Hepatic stellate cell (primary cell): ENCODE data around the gene C3orf70.
"Not testable (repeated sequence)": the region's sequence is repeated elsewhere in the genome, so short reads cannot be mapped to it uniquely, and the experiment has no call there.

Experiments used
- DNase-seq: peaks from one replicate; pipeline ENCODE4 v3.0.0; 2011; ENCODE audit warnings: low spot score

C3orf70 gene

GRCh38 chr3:185151101-185151963, 1.5 kb downstream of the C3orf70 start:
- DNase-seq: no peak

GRCh38 chr3:185150561-185150960, 2.3 kb downstream of the C3orf70 start:
- DNase-seq: no peak

- DNase-seq: no peak
Measured at GRCh38 chr3:185149591-185149990, 3.3 kb downstream of the C3orf70 start.

GRCh38 chr3:185145511-185145910, 7.3 kb downstream of the C3orf70 start:
- no peak for DNase-seq

- no peak for DNase-seq
Measured at GRCh38 chr3:185144784-185145183, 8.1 kb downstream of the C3orf70 start.

GRCh38 chr3:185137821-185138220, 15.0 kb downstream of the C3orf70 start:
- DNase-seq: no peak

- no peak for DNase-seq
Measured at GRCh38 chr3:185134509-185134908, 18.4 kb downstream of the C3orf70 start.

GRCh38 chr3:185131602-185132256, 21.1 kb downstream of the C3orf70 start:
- no peak for DNase-seq

GRCh38 chr3:185129083-185129482, 23.8 kb downstream of the C3orf70 start:
- no peak for DNase-seq

- no peak for DNase-seq
Measured at GRCh38 chr3:185126201-185126600, 26.7 kb downstream of the C3orf70 start.

- DNase-seq: no peak
Measured at GRCh38 chr3:185120126-185120525, 32.7 kb downstream of the C3orf70 start.

- DNase-seq: no peak
Measured at GRCh38 chr3:185115371-185115770, 37.5 kb downstream of the C3orf70 start.

GRCh38 chr3:185114756-185115155, 38.1 kb downstream of the C3orf70 start:
- no peak for DNase-seq

GRCh38 chr3:185112186-185112585, 40.7 kb downstream of the C3orf70 start:
- DNase-seq: no peak

GRCh38 chr3:185109012-185109411, 43.8 kb downstream of the C3orf70 start:
- DNase-seq: not testable (repeated sequence)

- DNase-seq: not testable (repeated sequence)
Measured at GRCh38 chr3:185106256-185106890, 46.5 kb downstream of the C3orf70 start.

GRCh38 chr3:185103359-185104127, 49.3 kb downstream of the C3orf70 start:
- DNase-seq: no peak

GRCh38 chr3:185094697-185095096, 58.2 kb downstream of the C3orf70 start:
- no peak for DNase-seq

- DNase-seq: no peak
Measured at GRCh38 chr3:185093116-185093515, 59.7 kb downstream of the C3orf70 start.

GRCh38 chr3:185090811-185091210, 62.0 kb downstream of the C3orf70 start:
- DNase-seq: no peak

- no peak for DNase-seq
Measured at GRCh38 chr3:185089751-185090150, 63.1 kb downstream of the C3orf70 start.

- DNase-seq: no peak
Measured at GRCh38 chr3:185089343-185089742, 63.5 kb downstream of the C3orf70 start.
